PC-3 (cell line): ENCODE data around the gene CCDC74B. TPM values are rescaled to one million over a fixed set of nuclear protein-coding genes. Genes with fewer than 3 reads are reported as not detected.
"Not testable (repeated sequence)": the region's sequence is repeated elsewhere in the genome, so short reads cannot be mapped to it uniquely, and the experiment has no call there.

ENCODE experiments used
- ATAC-seq: fragments of 200-7000 bp; cut with Tn5 transposase; 2 replicates; pipeline ENCODE4 v1.9.1; 2020; ENCODE audit warnings: mild to moderate bottlenecking, moderate library complexity
- BruUV-seq: library from RNA; stranded (reverse); fragments of 400-500 nt; replicated peaks from 2 replicates; lab custom pipeline; 2021; lab: Mats Ljungman, UMichigan
- CTCF ChIA-PET: fragments of 300-600 bp; sonication (Branson Sonifier 250); formaldehyde crosslinking; loops from one replicate; lab custom pipeline; 2022; ENCODE audit warnings: antibody characterized with exemption; lab: Charles Lee
- POLR2A ChIA-PET: fragments of 300-600 bp; sonication (Branson Sonifier 250); formaldehyde crosslinking; loops from one replicate; lab custom pipeline; 2022; ENCODE audit warnings: antibody characterized with exemption; ENCODE audit not compliant: unreplicated experiment; lab: Charles Lee
- DNase-seq: peaks from one replicate; pipeline ENCODE4 v3.0.0-alpha.2; 2015
- H2AFZ ChIP-seq: fragments of 300-600 bp; sonication (generic); 2 replicates; pipeline ENCODE4 v1.6.0; 2016; ENCODE audit warnings: antibody characterized with exemption, low read length
- H3F3A ChIP-seq: fragments of 300-600 bp; sonication (generic); one replicate; pipeline ENCODE4 v1.6.0; 2017; ENCODE audit warnings: antibody characterized with exemption, low read length, control low read depth, mild to moderate bottlenecking; ENCODE audit not compliant: unreplicated experiment
- H3K27ac ChIP-seq: fragments of 300-600 bp; sonication (generic); 2 replicates; pipeline ENCODE4 v1.5.1; 2016; ENCODE audit warnings: mild to moderate bottlenecking, low read length
- H3K27me3 ChIP-seq: fragments of 300-600 bp; sonication (generic); 2 replicates; pipeline ENCODE4 v1.6.1; 2016; ENCODE audit warnings: low read length, mixed read lengths
- H3K36me3 ChIP-seq: fragments of 300-600 bp; sonication (generic); 2 replicates; pipeline ENCODE4 v1.6.1; 2016; ENCODE audit warnings: low read depth, mixed run types, low read length, mixed read lengths
- H3K4me1 ChIP-seq: fragments of 300-600 bp; sonication (generic); 2 replicates; pipeline ENCODE4 v1.5.1; 2016; ENCODE audit warnings: low read length; ENCODE audit not compliant: insufficient read depth
- H3K4me2 ChIP-seq: fragments of 300-600 bp; sonication (generic); 2 replicates; pipeline ENCODE4 v1.6.0; 2016; ENCODE audit warnings: low read length
- H3K4me3 ChIP-seq: fragments of 300-600 bp; sonication (generic); 2 replicates; pipeline ENCODE4 v1.5.1; 2016; ENCODE audit warnings: mild to moderate bottlenecking, low read length, mixed read lengths
- H3K79me2 ChIP-seq: fragments of 300-600 bp; sonication (generic); 2 replicates; pipeline ENCODE4 v1.6.1; 2017; ENCODE audit warnings: low read length, mixed read lengths
- H3K9ac ChIP-seq: fragments of 300-600 bp; sonication (generic); 2 replicates; pipeline ENCODE4 v1.6.0; 2016; ENCODE audit warnings: mild to moderate bottlenecking, low read length
- H3K9me2 ChIP-seq: fragments of 300-600 bp; sonication (generic); replicated peaks from 2 replicates; pipeline ENCODE4 v1.6.1; 2016; ENCODE audit warnings: mixed run types, low read length, mixed read lengths
- H3K9me3 ChIP-seq: fragments of 300-600 bp; sonication (generic); 2 replicates; pipeline ENCODE4 v1.6.1; 2016; ENCODE audit warnings: low read length, mixed read lengths
- H4K20me1 ChIP-seq: fragments of 300-600 bp; sonication (generic); 2 replicates; pipeline ENCODE4 v1.6.1; 2016; ENCODE audit warnings: low read length, mixed read lengths
- EZH2 ChIP-seq: fragments of 300-600 bp; sonication (generic); IDR thresholded peaks from one replicate; pipeline ENCODE4 v1.6.1; 2017; ENCODE audit warnings: antibody characterized with exemption, mild to moderate bottlenecking, low read length; ENCODE audit not compliant: unreplicated experiment
- EZH2phosphoT487 ChIP-seq: fragments of 300-600 bp; sonication (generic); IDR thresholded peaks from 2 replicates; pipeline ENCODE4 v1.6.1; 2018; ENCODE audit warnings: mild to moderate bottlenecking, antibody characterized with exemption, low read length, borderline replicate concordance
- intact Hi-C: fragments of 100-400 bp; cut with micrococcal nuclease; formaldehyde crosslinking; loops from 2 replicates; pipeline ENCODE4 v1.9.0; 2023
- total RNA-seq: library from RNA; depleted of rRNA; stranded (reverse); fragments of >200 nt; gene quantifications from 2 replicates; pipeline ENCODE4 v1.2.3, GENCODE V29; 2014
- TF ChIP-seq, protein P1 (sequence below): fragments of 300-600 bp; sonication (generic); conservative IDR thresholded peaks from 2 replicates; pipeline ENCODE4 v1.5.1; 2017; ENCODE audit warnings: antibody characterized with exemption, low read depth, mild to moderate bottlenecking, low read length

The CCDC74B gene
- total RNA-seq, 1 experiment from 2014 or later = 8.6 TPM

- no peak overlapping the region for H3K27ac ChIP-seq
- DNase-seq (no peak), ATAC-seq (no peak)
- H2AFZ ChIP-seq = no peak overlapping the region
- H3K27me3 ChIP-seq = no peaks in the 10 kb centered on the region
- H3K9me3 ChIP-seq = no peaks in the 10 kb centered on the region
- no TSS peak for BruUV-seq
- no peaks in the 10 kb centered on the region for H3K36me3 ChIP-seq
- no peaks in the 10 kb centered on the region for H3K79me2 ChIP-seq
- H3K9me2 ChIP-seq = no peaks in the 10 kb centered on the region
- TF ChIP-seq EZH2phosphoT487 = no peak
- TF ChIP-seq, protein P1, sequence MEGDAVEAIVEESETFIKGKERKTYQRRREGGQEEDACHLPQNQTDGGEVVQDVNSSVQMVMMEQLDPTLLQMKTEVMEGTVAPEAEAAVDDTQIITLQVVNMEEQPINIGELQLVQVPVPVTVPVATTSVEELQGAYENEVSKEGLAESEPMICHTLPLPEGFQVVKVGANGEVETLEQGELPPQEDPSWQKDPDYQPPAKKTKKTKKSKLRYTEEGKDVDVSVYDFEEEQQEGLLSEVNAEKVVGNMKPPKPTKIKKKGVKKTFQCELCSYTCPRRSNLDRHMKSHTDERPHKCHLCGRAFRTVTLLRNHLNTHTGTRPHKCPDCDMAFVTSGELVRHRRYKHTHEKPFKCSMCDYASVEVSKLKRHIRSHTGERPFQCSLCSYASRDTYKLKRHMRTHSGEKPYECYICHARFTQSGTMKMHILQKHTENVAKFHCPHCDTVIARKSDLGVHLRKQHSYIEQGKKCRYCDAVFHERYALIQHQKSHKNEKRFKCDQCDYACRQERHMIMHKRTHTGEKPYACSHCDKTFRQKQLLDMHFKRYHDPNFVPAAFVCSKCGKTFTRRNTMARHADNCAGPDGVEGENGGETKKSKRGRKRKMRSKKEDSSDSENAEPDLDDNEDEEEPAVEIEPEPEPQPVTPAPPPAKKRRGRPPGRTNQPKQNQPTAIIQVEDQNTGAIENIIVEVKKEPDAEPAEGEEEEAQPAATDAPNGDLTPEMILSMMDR = no peak
- TF ChIP-seq EZH2 = no peak
- H3K9ac ChIP-seq = no peak overlapping the region
- intact Hi-C loops = no loop called here
- H3F3A ChIP-seq = no peaks in the 10 kb centered on the region
- no peaks in the 10 kb centered on the region for H3K4me1 ChIP-seq
- H3K4me2 ChIP-seq = no peak overlapping the region
- no peak overlapping the region for H3K4me3 ChIP-seq
- ChIA-PET POLR2A (no interaction called here), CTCF (no interaction called here)
- H4K20me1 ChIP-seq = no peaks in the 10 kb centered on the region
Observed at GRCh38 chr2:130190237-130190636, 45.3 kb upstream of the CCDC74B start.

- H3K27me3 ChIP-seq, H3K27ac ChIP-seq, DNase-seq, H3K4me3 ChIP-seq, H3K79me2 ChIP-seq, H3K9me2 ChIP-seq, H3K9ac ChIP-seq, H3K4me2 ChIP-seq, BruUV-seq, ATAC-seq, H4K20me1 ChIP-seq, H3F3A ChIP-seq, POLR2A ChIA-PET, intact Hi-C loops, H3K4me1 ChIP-seq, H3K36me3 ChIP-seq, H3K9me3 ChIP-seq, H2AFZ ChIP-seq: not testable (repeated sequence)
- CTCF ChIA-PET = interaction anchor here (0.6 kb wide), 1 partner anchor 202 kb away, joined by 3 read pairs; no protein-coding TSS in a partner anchor
Observed at GRCh38 chr2:130188958-130189357, 44.0 kb upstream of the CCDC74B start.

DNA sequence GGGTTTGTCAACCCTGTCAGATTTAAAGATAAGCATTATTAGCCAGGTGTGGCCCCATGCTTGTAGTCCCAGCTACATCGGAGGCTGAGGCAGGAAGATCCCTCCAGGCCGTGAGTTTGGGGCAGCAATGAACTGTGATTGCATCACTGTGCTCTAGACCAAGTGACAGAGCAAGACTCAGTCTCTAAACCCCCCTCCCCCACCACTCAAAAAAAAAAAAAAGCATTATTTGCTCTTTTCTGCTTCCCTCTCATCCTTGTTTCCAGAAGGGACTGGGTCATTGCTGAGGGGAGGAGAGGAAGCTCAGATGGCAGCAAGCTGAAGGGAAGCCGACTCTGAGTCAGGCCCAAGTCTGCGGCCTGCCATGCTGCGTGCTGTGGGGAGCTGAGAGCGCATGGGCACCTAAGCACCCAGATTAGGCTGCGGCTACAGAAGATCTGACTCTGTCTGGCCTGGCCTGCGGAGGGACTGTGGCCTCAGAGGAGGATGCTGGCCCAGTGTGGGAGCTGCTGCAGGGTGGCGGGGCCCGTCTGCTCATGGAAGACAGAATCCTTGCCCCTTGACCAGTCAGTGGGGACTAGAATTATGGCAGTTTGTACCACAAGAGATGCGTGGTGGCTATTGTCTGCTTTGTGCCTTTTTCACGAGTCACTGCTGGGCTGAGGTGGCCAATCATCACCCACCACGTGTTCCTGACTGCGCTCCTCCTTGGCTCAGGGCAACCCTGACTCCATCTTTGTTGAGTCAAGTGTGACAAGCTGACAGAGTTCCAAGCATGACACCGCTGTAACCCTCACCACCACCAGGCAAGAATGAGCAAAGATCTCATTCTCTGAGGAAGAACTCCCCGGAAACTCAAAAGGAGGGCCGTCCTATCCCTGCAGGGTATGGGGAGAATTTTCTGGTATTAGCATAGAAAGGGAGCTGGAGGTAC lies 43.2 kb upstream of the CCDC74B start:
- H4K20me1 ChIP-seq, H3K4me2 ChIP-seq, H3K27ac ChIP-seq, H3F3A ChIP-seq, H3K4me3 ChIP-seq, POLR2A ChIA-PET, H3K27me3 ChIP-seq, intact Hi-C loops, H2AFZ ChIP-seq, H3K9me3 ChIP-seq, BruUV-seq, CTCF ChIA-PET, H3K36me3 ChIP-seq, DNase-seq, H3K9me2 ChIP-seq, ATAC-seq, H3K9ac ChIP-seq: not testable (repeated sequence)
- H3K79me2 ChIP-seq = peaks cover 17% of the 10 kb centered on the region
- H3K4me1 ChIP-seq = peaks cover 13% of the 10 kb centered on the region
